Stimulated activated CD8-positive, alpha-beta memory T cell treated with anti-CD3 and anti-CD28 coated beads, Interleukin-4, amount 100 ng/mL, for 48 hours (primary cell): Measurements from ENCODE around the gene KRT23.

Source experiments
- DNase-seq: peaks from one replicate; pipeline ENCODE4 v3.0.0-alpha.2; 2020

The KRT23 gene, protein sequence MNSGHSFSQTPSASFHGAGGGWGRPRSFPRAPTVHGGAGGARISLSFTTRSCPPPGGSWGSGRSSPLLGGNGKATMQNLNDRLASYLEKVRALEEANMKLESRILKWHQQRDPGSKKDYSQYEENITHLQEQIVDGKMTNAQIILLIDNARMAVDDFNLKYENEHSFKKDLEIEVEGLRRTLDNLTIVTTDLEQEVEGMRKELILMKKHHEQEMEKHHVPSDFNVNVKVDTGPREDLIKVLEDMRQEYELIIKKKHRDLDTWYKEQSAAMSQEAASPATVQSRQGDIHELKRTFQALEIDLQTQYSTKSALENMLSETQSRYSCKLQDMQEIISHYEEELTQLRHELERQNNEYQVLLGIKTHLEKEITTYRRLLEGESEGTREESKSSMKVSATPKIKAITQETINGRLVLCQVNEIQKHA

DNA sequence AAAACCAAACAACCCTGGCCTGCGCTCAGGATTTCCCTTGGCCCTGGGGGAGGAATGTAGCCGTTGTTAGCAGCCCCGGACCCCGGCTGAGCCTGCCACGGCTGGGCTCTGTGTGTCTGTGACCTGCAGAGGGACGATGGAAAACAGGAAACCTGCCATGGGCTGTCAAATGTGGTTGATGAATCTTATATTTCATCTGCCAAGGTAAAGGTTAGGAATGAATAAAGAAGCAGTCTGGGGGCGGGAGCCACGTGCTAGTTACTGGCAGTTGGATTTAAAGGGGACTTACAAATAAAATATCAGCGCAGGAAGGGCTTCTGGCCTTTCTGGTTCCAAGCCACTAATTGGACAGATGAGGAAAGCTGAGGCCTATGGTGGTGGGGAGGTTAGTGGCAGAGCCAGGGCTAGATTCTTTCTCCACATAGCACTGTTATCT is at the start of gene KRT23:
KRT23 (minus strand) TSS at position 263 of the 436 bp plus-strand sequence. CDS start 1,043 bp downstream, outside the sequence.
- no peak for DNase-seq

DNA sequence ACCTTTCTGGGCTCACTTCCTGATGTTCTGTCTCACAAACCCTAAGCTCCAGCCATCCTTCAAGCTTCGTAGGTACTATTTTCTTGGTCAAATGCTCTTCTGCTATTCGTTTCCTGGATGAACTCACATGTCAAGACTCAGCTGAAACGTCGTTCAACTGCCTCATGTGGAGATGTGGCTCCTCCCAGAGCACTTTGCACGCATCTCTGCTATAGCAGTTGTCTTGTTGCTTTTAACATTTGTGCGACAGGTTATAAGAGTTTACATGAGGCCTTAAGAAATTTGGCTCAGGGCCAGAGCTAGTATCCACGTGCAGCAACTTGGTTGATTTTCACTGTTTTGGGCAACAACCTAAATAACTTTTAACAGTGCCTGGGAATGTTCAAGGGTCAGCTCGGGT is 49.5 kb upstream of the KRT23 start:
- DNase-seq: no peak

DNA sequence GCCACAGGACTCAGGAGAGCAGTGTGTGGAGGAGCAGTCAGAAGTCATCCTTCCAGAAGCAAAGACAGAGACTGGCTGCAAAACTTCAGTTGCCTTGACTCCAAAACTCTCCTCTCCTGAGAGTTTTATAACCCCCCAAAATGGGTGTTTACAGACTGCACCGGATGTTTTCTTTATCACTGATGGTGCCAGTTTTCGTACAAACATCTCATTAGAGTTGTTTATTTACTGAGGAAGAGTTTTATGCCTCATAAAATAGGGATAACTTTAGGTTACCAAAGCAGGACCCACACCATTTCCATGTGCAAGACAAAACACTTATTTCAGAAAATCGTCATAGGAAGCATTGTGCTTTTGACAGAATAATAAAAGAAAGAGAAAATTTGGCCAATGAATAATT is 46.8 kb upstream of the KRT23 start, which contains the start of gene KRT40:
KRT40 (minus strand) TSS at position 101 of the 400 bp plus-strand sequence; CDS start at position 48, 53 bp downstream.
- DNase-seq: no peak

DNA sequence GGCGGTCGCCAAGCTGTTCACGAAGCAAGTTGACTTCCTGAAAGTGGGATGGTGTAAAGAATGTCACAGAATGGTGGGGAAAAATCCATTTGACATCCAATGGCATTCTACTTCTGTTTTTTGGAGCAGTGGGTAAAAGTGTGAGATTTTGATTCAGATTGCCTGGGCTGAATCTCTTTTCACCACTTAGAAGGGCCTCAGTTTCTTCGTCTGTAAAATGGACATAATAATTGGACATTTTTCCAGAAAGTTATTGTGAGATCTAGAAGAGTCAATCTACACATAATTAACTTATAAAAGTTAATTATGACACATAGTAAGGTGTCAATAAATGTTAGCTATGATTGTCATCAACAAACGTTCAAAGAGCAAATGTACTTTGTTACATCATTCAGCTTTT is 43.7 kb upstream of the KRT23 start:
- no peak for DNase-seq

DNA sequence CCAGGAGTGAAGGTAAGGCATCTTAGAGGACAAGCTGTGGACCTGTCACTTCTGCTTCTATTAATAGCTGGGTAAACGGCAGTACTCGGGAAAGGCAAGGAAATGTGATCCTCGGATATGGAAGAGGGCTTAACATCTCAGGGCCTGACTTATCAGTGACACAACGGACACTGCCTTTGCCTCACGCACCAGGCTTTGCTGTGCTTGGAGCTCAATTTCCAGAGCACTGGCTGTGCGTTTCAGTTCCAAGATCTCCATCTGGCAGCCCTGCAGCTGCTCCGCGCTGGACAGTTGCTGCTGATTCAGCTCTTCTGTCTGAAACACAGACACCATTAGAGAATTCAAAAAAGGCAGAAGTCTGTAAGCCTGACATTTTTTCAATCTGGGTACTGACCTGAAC is 43.1 kb upstream of the KRT23 start:
- DNase-seq: no peak

DNA sequence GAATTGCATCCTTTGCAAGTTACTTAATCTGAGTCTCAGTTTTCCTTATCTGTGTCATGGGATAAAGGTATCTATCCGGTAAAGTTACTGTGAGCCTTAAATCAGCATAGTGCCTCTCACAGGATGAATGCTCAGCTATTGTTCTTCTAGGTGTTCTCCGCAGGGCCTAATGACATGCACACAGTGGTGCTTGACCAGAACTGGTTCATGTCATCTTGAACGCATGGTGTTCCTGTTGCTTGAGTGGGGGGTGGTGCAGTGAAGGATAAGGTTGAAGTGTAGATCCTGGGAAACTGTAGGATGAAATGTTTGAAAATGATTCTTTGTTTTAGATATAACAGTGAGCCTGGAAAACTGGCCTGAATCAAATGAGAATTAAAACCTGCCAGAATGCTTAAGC is 42.7 kb upstream of the KRT23 start:
- no peak for DNase-seq

DNA sequence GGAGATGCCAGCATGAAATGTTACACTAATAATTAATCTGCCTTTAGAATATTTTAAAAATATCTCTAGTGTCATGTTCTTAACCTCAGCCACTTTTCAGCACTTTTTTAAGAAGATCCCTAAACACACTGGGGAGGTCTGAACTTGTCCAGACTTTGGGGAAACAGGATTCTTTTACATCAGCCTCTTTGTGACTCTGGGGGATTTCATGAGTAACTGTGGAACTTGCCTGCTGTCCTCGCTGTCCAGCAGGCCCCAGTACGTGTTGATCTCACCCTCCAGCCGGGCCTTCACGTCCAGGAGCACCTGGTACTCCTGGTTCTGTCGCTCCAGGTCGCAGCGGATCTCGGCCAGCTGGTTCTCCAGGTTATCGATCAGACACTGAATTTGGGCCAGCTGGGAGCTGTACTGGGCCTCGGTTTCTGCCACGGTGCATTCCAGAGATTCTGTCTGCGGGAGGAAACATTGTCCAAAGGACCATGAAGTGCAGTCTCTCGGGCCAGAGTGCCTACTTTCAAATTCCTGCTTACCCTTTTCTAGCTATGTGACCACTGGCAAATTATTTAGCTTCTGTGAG is 41.2 kb upstream of the KRT23 start:
- no peak for DNase-seq

DNA sequence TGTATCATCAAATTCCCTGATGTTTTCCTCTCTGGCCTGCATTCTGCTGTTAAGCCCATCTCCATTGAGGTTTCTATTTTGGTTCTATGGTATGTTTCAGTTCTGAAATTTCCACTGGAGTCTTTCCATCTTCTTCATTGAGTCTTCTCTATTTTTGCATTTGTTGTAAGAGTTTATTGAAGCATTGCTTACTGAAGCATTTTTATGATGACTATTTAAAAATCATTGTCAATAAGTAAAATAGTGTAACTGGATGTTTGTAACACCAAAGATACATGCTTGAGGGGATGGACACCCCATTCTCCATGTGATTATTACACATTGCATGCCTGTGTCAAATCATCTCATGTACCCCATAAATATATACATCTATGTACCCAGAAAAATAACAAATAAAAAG is 38.1 kb upstream of the KRT23 start:
- DNase-seq: no peak

DNA sequence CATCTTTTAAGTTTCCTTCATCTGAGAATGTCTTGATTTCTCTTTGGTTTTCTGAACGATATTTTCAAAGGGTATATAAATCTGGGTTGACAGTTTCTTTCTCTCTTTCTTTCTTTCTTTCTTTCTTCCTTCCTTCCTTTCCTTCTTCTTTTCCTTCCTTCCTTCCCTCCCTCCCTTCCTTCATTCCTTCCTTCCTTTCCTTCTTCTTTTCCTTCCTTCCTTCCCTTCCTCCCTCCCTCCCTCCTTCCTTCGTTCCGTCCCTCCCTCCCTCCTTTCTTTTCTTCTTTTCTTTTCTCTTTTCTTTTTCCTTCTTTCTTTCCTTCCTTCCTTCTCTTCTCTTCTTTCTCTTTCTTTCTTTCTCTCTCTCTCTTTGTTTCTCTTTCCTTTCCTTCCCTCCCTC is 36.9 kb upstream of the KRT23 start:
- DNase-seq: no peak

DNA sequence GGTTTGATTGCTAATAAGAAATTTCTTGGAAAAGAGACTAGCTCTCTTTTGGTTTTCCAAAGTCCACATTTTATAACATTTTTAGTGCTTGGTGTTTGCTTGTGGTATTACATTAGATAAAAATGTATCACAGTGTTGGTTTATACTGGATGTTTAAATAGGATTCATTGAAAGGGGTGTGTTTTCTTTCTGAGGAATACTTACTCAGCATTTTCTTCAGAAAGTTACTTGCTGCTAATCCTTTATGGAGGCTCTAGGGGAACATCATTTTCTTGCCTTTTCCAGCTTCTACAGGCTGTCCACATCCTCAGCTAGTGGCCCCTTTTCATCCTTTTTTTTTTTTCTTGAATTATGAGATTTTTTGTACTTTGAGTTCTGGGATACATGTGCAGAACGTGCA is 30.1 kb upstream of the KRT23 start:
- no peak for DNase-seq

DNA sequence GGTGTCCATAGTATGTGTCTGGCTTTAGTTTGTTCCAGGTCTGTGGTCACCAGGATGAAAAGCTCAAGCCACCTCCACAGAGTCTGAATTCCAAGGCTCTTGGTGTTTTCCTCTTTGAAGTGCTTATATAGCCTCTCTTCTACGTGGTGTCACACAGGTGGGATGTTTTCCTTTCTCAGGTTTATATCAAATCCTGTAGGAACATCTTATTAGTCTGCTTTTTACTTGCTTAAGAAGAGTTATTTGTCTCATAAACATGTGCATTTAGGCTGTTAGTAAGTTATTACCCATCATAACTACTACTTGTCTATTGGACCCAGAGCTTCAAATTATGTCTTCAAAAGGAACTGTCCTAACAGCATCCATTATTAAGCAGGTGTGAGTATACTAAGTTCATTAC is 29.4 kb upstream of the KRT23 start, which contains the start of gene KRT39:
KRT39 (minus strand) TSS at position 101 of the 400 bp plus-strand sequence; CDS start at position 9, 92 bp downstream.
- DNase-seq: no peak

DNA sequence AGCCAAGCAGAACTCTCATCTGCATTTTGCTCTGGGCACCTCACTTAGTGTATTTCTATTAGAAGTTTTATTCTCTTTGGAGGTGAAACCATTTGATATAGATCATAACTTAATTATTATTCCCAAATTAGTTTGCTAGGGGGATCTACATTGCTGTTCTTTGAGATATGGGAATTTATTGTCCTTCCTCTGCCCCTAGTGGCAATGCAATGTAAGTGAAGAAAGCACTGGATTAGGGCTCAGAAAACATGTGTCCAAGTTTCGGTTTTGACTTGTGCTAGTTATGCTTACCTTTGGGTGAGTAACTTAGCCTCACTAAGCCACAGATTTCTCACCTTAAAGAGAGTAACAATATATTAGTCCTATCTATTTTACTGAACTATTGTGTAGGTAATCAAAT is 26.4 kb upstream of the KRT23 start:
- no peak for DNase-seq

DNA sequence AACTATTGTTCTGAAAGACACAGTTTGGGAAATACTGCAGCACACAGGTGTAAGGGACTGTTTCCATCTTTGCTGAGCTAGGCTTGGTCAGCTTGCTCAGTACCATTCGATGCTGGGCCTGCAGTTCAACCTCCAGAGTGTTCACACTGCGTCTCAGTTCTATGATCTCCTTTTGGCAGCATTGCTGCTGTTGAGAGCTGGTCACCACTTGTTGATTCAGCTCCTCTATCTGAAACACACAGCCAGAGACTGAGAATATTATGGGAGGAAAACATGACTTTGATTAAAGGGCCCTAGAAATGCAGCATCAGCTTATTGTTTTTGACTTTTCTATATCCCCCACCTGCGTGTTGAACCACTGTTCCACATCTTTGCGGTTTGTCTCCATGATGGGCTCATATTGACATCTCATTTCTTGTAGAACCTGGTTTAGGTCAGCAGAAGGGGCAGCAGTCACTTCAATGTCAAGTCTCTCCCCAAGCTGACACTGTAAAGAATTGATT is 24.7 kb upstream of the KRT23 start:
- no peak for DNase-seq

DNA sequence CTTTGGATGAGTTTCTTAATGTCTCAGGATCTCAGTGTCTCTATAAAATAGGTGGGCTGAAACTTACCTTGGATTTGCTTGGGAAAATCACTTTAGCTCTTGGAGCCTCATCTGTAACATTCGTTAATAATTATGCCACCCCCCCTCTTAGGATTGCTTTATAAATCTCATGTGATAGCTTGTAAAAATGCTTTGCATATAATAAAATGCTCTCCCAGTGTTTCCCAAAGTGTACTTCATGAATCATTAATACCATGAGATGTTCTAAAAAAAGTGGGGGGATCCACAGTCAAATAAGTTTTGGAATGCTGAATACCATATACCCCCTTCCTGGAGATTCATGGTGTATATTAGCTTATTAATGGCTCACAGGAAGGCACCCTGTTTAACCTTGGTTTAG is 24.1 kb upstream of the KRT23 start:
- DNase-seq: no peak

DNA sequence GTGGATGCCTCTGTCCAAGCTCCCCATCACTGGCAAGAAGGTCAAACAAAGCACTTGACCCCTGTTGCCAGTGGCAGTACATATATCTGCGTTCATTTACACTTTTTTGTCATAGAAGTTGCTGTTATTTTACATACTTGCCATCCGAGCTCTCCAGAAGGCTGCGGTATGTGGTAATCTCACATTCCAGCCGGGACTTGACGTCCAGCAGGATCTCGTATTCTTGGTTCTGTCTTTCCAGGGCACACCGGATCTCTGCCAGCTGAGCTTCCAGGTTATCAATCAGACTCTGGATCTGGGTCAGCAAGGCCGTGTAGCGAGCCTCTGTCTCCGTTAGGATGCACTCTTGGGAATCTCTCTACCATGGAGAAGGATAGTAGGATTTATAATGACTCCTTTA is 22.7 kb upstream of the KRT23 start:
- no peak for DNase-seq

DNA sequence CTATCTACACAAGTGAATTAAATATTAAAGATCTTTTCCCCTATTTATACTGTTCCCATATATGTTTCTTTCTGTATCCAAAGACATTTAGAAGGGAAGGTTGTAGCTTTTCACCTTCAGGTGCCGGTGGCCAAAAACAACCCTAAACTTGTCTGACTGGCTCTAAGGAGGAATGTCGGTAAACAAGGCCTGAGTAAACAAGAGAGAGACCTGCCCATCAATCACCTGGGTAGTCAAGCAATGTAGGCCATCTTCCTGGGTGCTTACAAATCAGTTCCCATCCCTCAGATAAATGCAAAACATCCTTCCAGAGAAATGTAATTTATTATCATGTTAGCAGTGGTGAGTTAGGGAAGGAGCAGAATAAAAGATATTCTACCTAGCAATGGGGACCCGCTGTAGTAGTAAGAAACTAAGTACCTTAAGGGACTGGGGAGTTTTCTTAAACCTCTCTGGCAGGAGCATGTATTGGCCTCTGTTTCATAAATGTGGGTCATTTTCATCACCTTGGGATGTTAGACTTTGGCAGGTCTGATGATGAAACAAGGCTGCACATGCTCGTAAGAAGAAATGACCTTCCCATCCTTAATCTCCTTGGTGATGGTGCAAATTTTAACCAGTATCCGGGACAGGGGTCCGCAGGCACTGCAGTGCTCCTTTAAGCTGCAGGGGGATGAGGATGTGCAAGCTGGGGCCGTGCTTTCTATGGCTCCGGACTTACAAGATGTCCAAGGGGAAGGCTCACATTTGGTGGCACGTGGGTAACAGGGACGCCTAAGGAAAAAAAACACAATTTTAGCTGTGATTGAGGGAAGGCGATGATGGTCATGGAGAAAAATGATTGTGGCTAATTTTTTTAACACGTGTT is 20.9 kb upstream of the KRT23 start:
- DNase-seq: no peak

DNA sequence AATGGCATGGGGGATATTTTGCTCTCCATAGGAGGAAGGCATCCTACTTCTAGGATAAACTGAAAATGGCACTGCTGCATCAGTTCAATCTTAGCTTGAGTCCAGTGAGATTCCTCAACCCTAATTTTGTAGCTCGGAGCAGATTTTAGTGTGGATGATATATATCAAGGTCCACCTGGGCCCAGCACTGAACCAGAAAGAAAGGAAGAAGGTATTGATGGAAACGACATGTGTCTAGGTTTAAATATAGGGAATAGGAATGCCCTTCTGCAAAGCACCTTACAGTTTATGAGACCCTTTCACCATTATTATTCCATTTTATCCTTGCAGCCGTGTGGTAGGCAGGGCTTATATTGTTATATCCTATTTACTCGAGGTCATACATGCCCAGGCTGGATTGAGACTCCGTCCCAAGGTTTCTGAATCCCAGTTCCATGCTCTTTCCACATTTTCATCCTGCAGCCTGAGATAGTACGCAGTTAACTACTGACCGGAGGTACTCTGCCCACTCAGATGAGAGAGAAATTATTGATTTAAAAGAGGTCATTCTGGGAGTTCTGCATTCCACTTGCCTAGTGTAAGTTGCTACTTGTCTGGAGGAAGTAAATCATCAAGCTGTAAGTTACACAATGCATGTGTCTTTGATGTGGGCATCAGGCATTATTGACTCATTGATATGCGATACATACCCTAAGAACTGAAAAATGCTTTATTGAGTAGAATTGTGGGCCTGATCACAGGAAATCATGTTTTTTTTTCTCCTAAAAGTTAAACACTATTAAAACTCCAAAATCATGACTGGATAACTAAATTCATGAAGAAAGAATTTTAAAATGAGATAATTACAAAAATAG is 19.2 kb upstream of the KRT23 start:
- no peak for DNase-seq

DNA sequence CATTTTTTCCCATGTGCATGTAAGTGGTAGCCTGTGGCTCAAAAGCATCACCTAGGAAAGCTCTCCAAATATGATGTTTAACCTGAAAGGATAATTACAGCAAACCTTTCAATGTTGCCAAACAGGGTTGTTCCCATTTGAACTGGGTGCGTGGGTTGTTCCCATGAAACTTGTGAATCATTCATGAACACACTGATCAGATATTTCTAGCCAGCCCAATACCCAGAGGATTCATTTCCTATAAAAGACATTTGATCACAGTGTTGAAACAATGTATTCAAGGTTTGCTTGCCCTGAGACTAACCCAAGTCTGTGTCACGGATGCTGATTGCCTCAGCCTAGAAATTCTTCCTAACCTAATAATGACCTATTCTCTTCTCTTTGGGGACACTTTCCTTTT is 16.4 kb upstream of the KRT23 start:
- DNase-seq: peak; percentile 38

DNA sequence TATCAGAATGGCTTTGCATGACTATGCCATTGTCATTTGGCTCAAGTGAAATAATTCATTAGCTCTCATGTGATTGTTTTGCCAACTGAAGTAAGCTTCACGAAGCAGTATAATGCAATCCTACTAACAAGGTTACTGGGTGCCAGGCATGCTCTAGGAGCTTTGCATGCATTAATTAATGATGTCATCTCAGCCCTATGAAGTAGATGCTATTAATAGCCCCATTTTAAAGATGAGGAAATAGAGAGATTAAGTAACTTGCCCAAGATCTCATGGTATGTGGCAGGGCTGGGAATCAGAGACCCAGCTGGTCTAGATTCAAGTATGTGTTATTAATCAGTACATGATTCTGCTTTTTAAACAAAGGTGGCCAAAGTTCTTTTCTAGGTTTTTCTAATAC is 15.2 kb upstream of the KRT23 start:
- DNase-seq: no peak

DNA sequence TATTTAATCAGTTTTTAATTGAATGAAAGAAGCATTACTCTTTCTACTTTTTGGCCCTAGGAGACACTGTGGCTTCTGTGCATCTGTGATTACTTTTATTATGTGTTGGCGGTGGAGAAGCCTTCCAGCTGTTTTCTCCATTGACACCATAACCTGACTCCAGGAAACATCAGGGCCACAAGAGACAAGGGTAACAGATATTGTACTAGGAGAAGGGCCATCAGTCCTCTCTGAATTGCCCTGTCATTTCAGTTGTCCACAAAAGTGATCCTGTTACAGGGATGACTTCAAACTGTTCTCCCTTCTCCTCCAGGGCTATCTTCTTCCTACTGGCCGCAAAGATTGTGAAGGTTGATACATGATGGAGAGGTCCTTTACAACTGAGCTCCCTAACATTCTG is 14.7 kb upstream of the KRT23 start:
- DNase-seq: no peak

DNA sequence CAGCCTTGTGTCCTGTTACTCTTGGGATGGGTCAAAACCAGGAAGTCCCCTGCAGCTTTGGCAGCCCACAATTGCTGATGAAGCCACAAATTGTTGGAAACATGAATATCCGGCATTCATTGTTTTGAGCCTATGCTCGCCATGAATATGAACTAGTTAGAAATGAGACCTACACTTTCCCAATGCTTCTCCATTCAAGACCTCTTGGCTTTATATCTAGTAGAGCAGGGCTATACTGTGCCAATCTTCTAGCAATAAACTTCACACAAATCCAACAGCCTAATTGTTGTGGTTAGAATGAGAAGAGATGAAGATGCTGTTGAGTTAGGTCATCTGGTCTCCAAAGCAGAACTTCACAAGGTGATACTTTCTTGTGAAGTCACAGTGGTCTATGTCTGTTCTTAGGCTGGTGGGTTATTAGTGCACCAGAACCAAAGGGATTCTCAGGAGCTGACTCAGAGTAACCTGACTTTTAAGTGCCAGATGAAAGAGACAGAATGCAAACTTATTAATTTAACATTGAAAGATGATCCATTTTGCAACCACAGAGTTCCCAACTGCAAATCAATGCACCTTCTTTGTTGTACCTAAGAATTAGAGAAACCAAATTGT is 13.7 kb upstream of the KRT23 start:
- no peak for DNase-seq

DNA sequence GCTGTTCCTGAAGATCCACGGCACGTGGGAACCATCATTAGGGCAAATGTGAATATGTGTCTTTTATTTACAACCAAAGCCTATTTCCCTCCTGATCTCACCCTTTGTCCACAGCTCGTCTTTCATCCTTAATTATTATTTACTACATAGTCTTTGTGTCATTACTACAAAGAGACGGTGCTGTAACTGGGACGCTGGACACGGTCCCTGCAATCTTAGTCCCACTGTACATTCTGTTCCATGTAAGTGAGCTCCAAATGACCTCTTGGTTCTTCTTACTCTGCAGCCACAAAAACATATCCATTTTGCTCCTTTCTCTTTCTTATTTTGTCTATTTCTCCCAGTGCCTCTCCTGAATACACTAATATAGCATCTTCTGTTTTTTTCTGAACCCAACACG is 12.7 kb upstream of the KRT23 start:
- DNase-seq: no peak
